K562 (cell line): ENCODE data around the gene CRKL. TPM values are rescaled to one million over a fixed set of nuclear protein-coding genes. Genes with fewer than 3 reads are reported as not detected.
A peak's percentile ranks its signal among the peaks of the same experiment; 100 is the strongest.

Source experiments
- BDP1 ChIP-seq: IDR thresholded peaks from 3 replicates; pipeline ENCODE4 v1.6.1; 2011; ENCODE audit not compliant: insufficient read length, insufficient read depth
- CEBPG ChIP-seq, 3 experiments: fragments of 200-800 bp in 1 of 3; sonication (Bioruptor generic) in 1 of 3; sonication (generic) in 1 of 3; formaldehyde crosslinking in 1 of 3; IDR thresholded peaks in 2 of 3; conservative IDR thresholded peaks in 1 of 3; 2 replicates each; pipeline versions ENCODE4 v1.6.1 to v1.8.0; 2016 to 2022; ENCODE audit warnings: missing compliant biosample characterization in 2 of 3, missing genetic modification characterization in 2 of 3, mild to moderate bottlenecking in 1 of 3, missing genetic modification reagents in 1 of 3
- CREB3 ChIP-seq: fragments of 450-650 bp; conservative IDR thresholded peaks from 2 replicates; pipeline ENCODE4 v1.6.1; 2016; ENCODE audit warnings: missing genetic modification characterization, low read depth, mild to moderate bottlenecking, missing compliant biosample characterization, moderate library complexity
- CTCF ChIP-seq, 3 experiments: IDR thresholded peaks in 2 of 3; conservative IDR thresholded peaks in 1 of 3; 2 replicates each; pipeline ENCODE4 v1.5.1; 2011 to 2012; ENCODE audit warnings: low read length in 3 of 3, mild to moderate bottlenecking in 3 of 3, control low read depth in 2 of 3, improper control_type of control experiment in 1 of 3, inconsistent platforms in 1 of 3, low read depth in 1 of 3, mixed read lengths in 1 of 3, moderate library complexity in 1 of 3; ENCODE audit not compliant: insufficient read depth in 2 of 3
- KAT2B ChIP-seq: IDR thresholded peaks from one replicate; pipeline ENCODE4 v1.6.1; 2012; ENCODE audit warnings: low read depth, mild to moderate bottlenecking, control low read depth, inconsistent platforms, low read length, moderate library complexity
- LCOR ChIP-seq: sonication (generic); formaldehyde crosslinking; IDR thresholded peaks from 2 replicates; pipeline ENCODE4 v1.8.0; 2022; ENCODE audit warnings: mild to moderate bottlenecking, missing genetic modification reagents
- SREBF2 ChIP-seq: sonication (generic); formaldehyde crosslinking; IDR thresholded peaks from 2 replicates; pipeline ENCODE4 v1.4.0; 2020; ENCODE audit warnings: mild to moderate bottlenecking, missing genetic modification reagents
- STAT6 ChIP-seq: sonication (generic); formaldehyde crosslinking; IDR thresholded peaks from 2 replicates; pipeline ENCODE4 v1.8.1; 2023; ENCODE audit warnings: mild to moderate bottlenecking, missing genetic modification reagents
- TCF3 ChIP-seq: sonication (generic); formaldehyde crosslinking; IDR thresholded peaks from 2 replicates; pipeline ENCODE4 v1.4.0; 2020; ENCODE audit warnings: mild to moderate bottlenecking, missing genetic modification reagents
- UBTF ChIP-seq, 2 experiments: IDR thresholded peaks; 2 replicates each; pipeline ENCODE4 v1.6.1; 2012; ENCODE audit warnings: improper control_type of control experiment in 2 of 2, low read depth in 2 of 2, low read length in 2 of 2, borderline replicate concordance in 1 of 2
- WHSC1 ChIP-seq: IDR thresholded peaks from one replicate; pipeline ENCODE4 v1.6.1; 2012; ENCODE audit warnings: low read length, control low read depth, inconsistent platforms
- XRCC3 ChIP-seq: fragments of 450-650 bp; IDR thresholded peaks from 2 replicates; pipeline ENCODE4 v1.6.1; 2017; ENCODE audit warnings: mild to moderate bottlenecking, moderate library complexity
- ZNF165 ChIP-seq: fragments of 250-450 bp; sonication (Bioruptor Pico); IDR thresholded peaks from 2 replicates; pipeline ENCODE4 v1.4.0; 2020; ENCODE audit warnings: borderline replicate concordance
- ZNF589 ChIP-seq: fragments of 200-800 bp; sonication (Bioruptor generic); IDR thresholded peaks from 2 replicates; pipeline ENCODE4 v1.6.1; 2016; ENCODE audit warnings: low read depth, missing genetic modification characterization, missing compliant biosample characterization
- polyA plus RNA-seq, 8 experiments: library from polyadenylated mRNA; depleted of rRNA in 4 of 8; stranded (reverse) in 5 of 8; unstranded in 3 of 8; fragments of >200 nt; fragmentation: Nextera tagmentation in 2 of 8; fragmentation: Illumina TruSeq in 1 of 8; extraction: Ambion mirVana in 2 of 8; extraction: Trizol in 1 of 8; gene quantifications; 2 replicates each; pipeline versions ENCODE4 v1.2.1 to v1.2.3, GENCODE V29; 2011 to 2014; ENCODE audit warnings: inconsistent platforms in 1 of 8, missing spikeins in 1 of 8
- total RNA-seq, 7 experiments: library from RNA; depleted of rRNA in 6 of 7; stranded (reverse); fragments of >200 nt in 6 of 7; fragmentation: Illumina TruSeq in 2 of 7; extraction: Trizol in 2 of 7; gene quantifications; 2 replicates each; pipeline versions ENCODE4 v1.2.1 to v1.2.3, GENCODE V29; 2011 to 2021; ENCODE audit warnings: low replicate concordance in 1 of 7

CRKL gene
- total and polyA plus RNA-seq, 9 of the 15 experiments (the other 6 are each of a cell fraction or from before 2014, with no cell fraction given) = 100 to 263 (median 124) TPM

- TF ChIP-seq XRCC3 = no peak
- no peak for TF ChIP-seq TCF3
- TF ChIP-seq STAT6 = peak; percentile 97
- peak in 2 of 3 experiments; percentile 8 to 17; a peak in 2 of 6 replicates for TF ChIP-seq CTCF (IDR thresholded peaks at IDR 0.05 in 2 of 3, conservative IDR thresholded peaks at IDR 0.05 in 1 of 3; ENCODE audit: insufficient read depth in 2 of 3, low read depth in 1 of 3, low read length in 3 of 3)
- no peak for TF ChIP-seq LCOR
- no peak for TF ChIP-seq UBTF (IDR thresholded peaks at IDR 0.05; ENCODE audit: borderline replicate concordance in 1 of 2, low read depth in 2 of 2, low read length in 2 of 2)
- TF ChIP-seq ZNF165 (CRISPR knock-in tag) = peak; percentile 83
- peak; percentile 75 for TF ChIP-seq WHSC1
- no peak for TF ChIP-seq SREBF2
- no peak for TF ChIP-seq CEBPG (CRISPR knock-in tag; IDR thresholded peaks at IDR 0.05)
- TF ChIP-seq CEBPG (tag; conservative IDR thresholded peaks at IDR 0.05 in 1 of 2, IDR thresholded peaks at IDR 0.05 in 1 of 2) = peak in 1 of 2 experiments; percentile 4; a peak in 1 of 4 replicates
- no peak for TF ChIP-seq BDP1
- no peak for TF ChIP-seq KAT2B
- no peak for TF ChIP-seq ZNF589 (CRISPR knock-in tag)
- TF ChIP-seq CREB3 = no peak
These were observed 84.6 kb downstream of the CRKL start, which contains the start of gene THAP7 (continued) for GRCh38 chr22:21001601-21002325.
